HG03575 (cell line): ENCODE results near the gene STXBP3.

Source experiments
- ATAC-seq: cut with Tn5 transposase; IDR thresholded peaks from one replicate; pipeline ENCODE4 v1.9.1; 2021; ENCODE audit not compliant: unreplicated experiment, insufficient number of reproducible peaks, low FRiP score; ENCODE audit errors: extremely low read depth

STXBP3 gene

GRCh38 chr1:108785264-108785663, 38.8 kb downstream of the STXBP3 start:
- no peak for ATAC-seq

- ATAC-seq: no peak
Measured at GRCh38 chr1:108785880-108786279, 39.4 kb downstream of the STXBP3 start.

DNA sequence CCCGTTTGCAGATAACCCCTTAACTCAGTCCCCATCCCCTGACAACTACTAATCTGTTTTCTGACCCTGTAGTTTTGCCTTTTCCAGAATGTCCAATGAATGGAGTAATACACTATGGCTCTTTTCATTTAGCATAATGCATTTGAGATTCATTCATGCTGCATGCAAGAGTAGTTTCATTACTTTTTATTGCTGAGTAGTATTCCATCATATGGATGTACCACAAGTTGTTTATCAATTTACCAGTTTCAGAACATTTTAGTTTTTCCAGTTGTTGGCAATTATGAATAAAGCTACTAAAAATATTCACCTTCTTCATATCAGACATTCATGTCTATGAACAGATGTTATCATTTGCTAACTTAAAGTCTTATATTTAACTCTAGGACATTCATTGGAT, 45.3 kb downstream of the STXBP3 start:
- ATAC-seq: no peak

DNA sequence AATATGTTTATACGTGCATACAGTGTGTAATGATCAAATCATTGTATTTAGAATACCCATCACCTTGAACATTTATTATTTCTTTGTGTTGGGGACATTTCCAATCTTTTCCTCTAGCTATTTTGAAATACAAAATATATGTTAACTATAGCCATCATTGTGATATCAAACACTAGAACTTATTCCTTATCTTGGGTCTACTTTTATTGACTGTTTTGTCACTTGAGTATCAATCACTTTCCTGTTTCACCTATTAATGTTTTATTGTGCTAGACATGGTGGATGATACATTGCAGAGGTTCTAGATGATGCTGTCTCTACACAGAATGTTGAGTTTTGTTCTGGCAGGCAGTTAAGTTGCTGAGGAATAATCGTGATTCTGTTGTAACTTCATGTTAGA, 45.9 kb downstream of the STXBP3 start:
- ATAC-seq: no peak

DNA sequence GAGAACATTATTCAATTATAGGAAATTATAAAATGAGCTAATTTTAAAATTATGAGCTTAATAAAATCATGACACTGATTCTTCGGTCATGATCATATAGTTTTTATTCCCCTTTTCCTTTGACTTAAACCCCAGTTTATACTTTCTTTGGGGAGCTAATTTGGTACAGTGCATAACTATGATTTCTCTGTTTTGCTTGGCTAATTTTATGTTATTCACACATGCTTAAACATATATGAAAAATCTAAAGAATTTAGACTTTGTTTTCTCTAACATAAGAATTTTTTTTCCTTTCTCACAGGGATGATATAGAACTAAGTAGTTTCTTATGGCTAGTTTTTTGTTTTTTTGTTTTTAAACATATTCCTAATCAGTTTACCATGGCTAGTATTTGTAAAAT, 52.5 kb downstream of the STXBP3 start:
- ATAC-seq: no peak

DNA sequence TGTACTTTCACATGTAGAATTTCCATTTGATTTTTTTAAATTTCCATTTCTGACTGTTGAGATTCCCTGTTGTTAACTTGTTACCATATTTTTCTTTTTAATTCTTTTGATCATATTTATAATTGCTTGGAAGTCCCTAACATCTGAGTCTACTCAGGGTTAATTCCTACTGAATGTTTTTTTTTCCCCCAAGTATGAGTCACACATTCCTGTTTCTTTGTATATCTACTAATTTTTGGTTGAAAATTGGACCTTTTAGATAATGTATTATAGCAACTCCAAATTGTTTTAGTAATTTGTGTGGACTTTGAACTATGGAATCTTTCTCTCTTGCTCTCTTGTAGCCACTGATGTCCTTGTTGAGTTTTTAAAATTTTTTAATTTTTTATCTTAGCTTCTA, 54.6 kb downstream of the STXBP3 start:
- ATAC-seq: no peak

GRCh38 chr1:108803548-108803947, 57.1 kb downstream of the STXBP3 start:
- no peak for ATAC-seq

- no peak for ATAC-seq
Measured at GRCh38 chr1:108808438-108808837, 62.0 kb downstream of the STXBP3 start.

- no peak for ATAC-seq
Measured at GRCh38 chr1:108811611-108812010, 65.1 kb downstream of the STXBP3 start.

DNA sequence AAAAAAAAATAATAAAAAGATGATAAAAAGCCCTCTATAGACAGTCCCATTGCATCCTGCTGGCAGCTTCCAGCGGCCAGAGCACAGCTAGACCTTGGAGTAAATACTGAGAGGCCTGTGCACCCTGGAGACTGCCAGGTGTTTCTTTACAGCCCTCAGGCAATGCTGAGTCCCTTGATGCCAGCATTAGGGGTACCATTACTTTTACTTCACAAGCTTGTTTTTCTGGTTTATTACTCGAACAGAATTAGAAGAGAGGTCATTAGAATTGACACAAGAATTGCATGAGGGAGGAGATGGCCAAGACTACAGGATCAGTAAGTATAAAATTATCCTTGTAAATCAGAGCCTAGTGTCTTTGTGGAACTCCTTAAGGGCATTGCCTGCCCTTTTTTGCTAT, 66.9 kb downstream of the STXBP3 start:
- no peak for ATAC-seq

GRCh38 chr1:108814343-108815125, 68.1 kb downstream of the STXBP3 start:
- no peak for ATAC-seq

DNA sequence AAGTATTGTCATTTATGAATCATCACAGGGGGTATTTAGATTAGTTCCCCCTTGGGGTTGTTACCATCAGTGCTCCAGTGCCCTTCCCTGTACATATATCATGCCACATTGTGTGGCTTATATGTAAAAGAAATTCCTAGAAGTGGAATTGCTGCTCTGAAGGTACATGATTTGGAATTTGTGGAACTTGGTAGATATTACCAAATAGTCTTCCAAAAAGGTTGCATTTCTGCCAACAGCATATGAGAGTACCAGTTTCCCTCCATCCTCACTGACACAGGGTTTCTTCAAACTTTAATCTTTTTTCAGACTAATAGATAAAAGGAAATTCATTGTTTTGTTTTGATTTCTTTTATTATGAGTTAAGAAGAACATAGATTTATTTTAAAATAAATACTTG, 69.1 kb downstream of the STXBP3 start:
- ATAC-seq: no peak

DNA sequence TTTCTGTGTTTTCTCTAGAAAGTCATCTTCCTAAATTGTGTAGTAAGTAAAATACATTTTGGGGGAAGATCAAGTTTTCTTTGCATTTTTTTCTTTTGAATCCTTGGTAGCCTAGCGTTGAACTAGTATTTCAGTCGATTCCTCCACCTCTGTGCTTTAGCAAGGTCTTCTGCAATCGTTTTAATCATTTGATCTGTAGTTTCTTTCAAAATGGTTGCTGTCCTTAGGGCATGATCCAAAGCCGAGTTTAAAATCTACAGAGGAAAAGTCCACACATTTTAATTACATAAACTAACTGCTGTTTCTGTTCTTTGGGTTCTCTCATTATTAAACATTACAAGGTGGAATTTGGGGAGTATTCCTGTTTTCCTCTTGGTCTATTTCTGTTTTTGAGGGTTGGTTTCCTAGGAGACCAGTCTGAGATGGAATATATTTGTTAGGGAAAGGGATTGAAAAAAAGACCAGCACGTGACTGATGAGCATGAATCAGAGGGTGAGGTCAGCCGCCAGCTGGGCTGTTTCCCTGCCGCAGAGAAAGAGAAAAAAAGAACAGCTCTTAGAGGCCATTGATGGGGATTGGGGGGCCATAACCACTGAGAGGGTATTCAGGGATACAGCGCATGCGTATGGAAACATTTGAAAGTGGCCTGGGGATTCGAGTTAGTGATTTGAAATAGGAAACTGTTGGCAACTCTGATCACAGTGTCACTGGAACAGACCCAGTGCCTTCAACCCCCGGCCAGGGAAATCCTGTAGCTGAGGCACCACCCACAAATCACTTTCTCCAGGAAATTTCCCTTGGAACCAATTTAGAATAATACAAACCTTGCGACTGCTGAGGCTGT, 69.8 kb downstream of the STXBP3 start:
- ATAC-seq: no peak

DNA sequence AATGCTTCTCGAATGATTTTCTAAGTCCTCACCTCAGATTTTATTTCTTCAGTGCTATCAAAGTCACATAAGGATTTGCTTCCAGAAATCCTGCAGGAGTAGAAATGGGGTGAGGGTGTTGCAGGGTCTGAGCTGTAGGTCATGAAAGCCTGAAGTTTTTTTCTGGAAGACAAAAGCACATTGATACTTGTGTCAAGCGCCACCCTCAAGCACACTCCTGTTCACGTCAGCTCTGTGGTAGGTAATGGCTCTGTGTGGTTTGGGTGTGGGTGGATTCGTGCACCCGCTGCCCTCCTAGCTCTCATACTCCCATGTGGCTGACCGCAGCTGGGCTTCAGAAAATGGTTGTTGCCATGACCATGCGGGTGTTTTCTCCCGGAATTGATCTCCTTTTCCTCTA, 70.5 kb downstream of the STXBP3 start:
- ATAC-seq: no peak

- no peak for ATAC-seq
Measured at GRCh38 chr1:108817811-108818210, 71.3 kb downstream of the STXBP3 start.

- ATAC-seq: no peak
Measured at GRCh38 chr1:108819878-108820277, 73.4 kb downstream of the STXBP3 start.

- no peak for ATAC-seq
Measured at GRCh38 chr1:108823632-108824031, 77.2 kb downstream of the STXBP3 start.

DNA sequence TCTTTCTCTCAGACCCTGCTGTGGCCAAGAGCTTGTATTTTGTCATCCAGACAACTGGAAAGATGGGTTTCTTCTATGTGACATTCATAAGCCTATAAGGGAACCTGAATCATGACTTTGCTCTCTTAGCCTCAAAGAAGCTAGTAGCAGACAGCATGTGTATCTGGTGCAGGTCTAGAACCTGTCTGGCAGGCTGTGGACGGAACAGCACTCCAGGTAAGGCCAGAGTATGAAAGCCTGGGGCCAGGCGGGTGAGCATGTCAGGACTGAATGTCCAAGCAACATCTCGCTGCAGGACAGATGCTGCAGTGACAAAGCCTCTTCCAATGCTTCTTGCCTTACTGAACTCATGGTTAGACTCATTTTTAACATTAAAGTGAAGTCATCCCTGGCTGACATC, 77.6 kb downstream of the STXBP3 start:
- no peak for ATAC-seq

DNA sequence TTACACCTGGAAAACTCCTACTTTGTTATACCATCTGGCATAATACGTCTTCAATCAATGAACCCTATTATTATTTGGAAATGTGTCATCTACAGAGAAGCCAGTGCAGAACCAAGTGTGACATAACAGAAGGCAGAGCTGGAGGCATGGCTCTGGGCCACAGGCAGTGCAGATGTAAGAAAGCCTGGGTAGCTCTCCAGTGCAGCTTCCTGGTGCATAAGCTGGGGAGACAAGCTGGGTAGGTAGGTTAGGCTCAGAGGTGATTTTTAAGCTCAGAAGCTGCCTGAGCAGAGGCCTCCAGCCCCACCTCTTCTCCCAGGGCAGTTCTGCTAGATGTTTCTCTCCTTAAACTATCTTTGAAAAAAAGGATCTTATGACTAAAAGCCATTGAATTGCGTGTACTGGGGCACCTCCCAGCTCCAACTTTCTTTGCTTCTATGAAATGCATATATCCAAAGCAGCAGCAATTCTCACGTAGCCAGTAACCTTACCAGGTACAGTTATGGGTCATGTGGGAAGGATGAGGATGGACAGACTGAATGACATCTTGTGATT, 79.7 kb downstream of the STXBP3 start:
- ATAC-seq: no peak
